ENCODE data around the gene TAS1R3. TPM values are rescaled to one million over a fixed set of nuclear protein-coding genes. Genes with fewer than 3 reads are reported as not detected.

Gene TAS1R3
- total RNA-seq, 2 experiments from 2014 or later, result 0.13 to 0.14 TPM

DNA sequence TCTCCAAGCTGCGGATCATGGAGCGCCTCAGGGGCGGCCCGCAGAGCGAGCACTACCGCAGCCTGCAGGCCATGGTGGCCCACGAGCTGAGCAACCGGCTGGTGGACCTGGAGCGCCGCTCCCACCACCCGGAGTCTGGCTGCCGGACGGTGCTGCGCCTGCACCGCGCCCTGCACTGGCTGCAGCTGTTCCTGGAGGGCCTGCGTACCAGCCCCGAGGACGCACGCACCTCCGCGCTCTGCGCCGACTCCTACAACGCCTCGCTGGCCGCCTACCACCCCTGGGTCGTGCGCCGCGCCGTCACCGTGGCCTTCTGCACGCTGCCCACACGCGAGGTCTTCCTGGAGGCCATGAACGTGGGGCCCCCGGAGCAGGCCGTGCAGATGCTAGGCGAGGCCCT lies 3.8 kb upstream of the TAS1R3 start:
- Mint-ChIP-seq H3K4me3 (no peak overlapping the region), H3K36me3 (ENCODE audit: low read depth) (peaks cover 2% of the 10 kb centered on the region), H3K27me3 (no peaks in the 10 kb centered on the region), H3K4me1 (ENCODE audit: low read depth) (peaks cover 17% of the 10 kb centered on the region), H3K27ac (no peak overlapping the region), H3K9me3 (no peaks in the 10 kb centered on the region)
- DNase-seq (no peak), ATAC-seq (no peak)
- ChIA-PET CTCF (interaction anchor here (2.2 kb wide), 1 partner anchor 45 kb away, joined by 8 read pairs; no protein-coding TSS in a partner anchor), POLR2A (interaction anchor here (0.6 to 2.0 kb wide), 3 partner anchors 11 to 166 kb away, joined by 3 to 8 read pairs (median 8); no protein-coding TSS in a partner anchor)
- TF ChIP-seq, protein P1, sequence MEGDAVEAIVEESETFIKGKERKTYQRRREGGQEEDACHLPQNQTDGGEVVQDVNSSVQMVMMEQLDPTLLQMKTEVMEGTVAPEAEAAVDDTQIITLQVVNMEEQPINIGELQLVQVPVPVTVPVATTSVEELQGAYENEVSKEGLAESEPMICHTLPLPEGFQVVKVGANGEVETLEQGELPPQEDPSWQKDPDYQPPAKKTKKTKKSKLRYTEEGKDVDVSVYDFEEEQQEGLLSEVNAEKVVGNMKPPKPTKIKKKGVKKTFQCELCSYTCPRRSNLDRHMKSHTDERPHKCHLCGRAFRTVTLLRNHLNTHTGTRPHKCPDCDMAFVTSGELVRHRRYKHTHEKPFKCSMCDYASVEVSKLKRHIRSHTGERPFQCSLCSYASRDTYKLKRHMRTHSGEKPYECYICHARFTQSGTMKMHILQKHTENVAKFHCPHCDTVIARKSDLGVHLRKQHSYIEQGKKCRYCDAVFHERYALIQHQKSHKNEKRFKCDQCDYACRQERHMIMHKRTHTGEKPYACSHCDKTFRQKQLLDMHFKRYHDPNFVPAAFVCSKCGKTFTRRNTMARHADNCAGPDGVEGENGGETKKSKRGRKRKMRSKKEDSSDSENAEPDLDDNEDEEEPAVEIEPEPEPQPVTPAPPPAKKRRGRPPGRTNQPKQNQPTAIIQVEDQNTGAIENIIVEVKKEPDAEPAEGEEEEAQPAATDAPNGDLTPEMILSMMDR (IDR thresholded peaks at IDR 0.05), result no peak
- intact Hi-C loops (cut with micrococcal nuclease), result no loop called here

DNA sequence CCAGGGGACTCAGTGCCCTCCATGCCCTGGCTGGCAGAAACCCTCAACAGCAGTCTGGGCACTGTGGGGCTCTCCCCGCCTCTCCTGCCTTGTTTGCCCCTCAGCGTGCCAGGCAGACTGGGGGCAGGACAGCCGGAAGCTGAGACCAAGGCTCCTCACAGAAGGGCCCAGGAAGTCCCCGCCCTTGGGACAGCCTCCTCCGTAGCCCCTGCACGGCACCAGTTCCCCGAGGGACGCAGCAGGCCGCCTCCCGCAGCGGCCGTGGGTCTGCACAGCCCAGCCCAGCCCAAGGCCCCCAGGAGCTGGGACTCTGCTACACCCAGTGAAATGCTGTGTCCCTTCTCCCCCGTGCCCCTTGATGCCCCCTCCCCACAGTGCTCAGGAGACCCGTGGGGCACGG lies 2.8 kb upstream of the TAS1R3 start:
- Mint-ChIP-seq H3K27me3 (no peaks in the 10 kb centered on the region), H3K4me3 (no peak overlapping the region), H3K36me3 (ENCODE audit: low read depth) (peaks cover 2% of the 10 kb centered on the region), H3K4me1 (ENCODE audit: low read depth) (peaks cover 12% of the 10 kb centered on the region), H3K9me3 (no peaks in the 10 kb centered on the region), H3K27ac (no peak overlapping the region)
- ChIA-PET POLR2A (interaction anchor here (1.0 to 1.8 kb wide), 2 partner anchors 16 to 19 kb away, joined by 3 to 8 read pairs; no protein-coding TSS in a partner anchor), CTCF (no interaction called here)
- TF ChIP-seq, protein P1 (IDR thresholded peaks at IDR 0.05), result no peak
- ATAC-seq, result no peak
- intact Hi-C loops (cut with micrococcal nuclease), result no loop called here
- DNase-seq, result no peak

DNA sequence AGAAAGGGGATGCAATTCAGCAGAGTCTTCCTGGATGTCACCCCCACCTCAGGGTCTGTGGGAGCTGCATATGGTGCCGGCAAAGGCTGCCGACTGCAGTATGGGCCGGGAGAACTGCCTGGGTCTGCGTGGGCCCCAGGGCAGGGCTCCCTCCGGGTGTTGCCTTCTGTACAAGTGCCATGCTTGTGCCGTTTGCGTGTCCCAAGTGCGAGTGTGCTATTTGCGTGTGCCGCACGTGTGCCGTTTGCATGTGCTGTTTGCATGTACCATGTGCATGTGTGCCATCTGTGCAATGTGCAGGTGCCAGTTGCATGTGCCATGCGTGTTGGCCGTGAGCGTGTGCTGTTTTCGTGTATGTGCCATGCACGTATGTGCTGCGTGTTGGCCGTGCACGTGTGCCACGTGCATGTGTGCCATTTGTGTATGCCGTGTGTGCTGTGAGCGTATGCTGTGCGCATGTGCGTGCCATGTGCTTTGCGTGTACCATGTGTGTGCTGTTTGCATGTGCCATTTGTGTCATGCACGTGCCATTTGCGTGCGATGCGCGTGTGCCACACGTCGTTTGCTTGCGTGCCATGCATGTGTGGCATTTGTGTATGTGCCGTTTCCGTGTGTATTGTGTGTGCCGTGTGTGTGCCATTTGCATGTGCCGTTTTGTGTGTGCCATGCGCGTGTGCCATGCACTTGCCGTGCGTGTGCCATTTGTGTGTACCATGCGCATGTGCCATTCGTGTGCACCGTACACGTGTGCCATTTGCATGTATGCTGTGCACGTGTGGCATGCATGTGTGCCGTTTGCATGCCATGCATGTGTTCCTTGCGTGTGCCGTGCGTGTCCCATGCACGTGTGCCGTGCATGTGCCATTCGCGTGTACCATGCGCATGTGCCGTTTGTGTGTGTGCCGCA lies 1.5 kb upstream of the TAS1R3 start:
- Mint-ChIP-seq H3K4me1 (ENCODE audit: low read depth) (peaks cover 6% of the 10 kb centered on the region), H3K27ac (no peak overlapping the region), H3K4me3 (no peak overlapping the region), H3K9me3 (no peaks in the 10 kb centered on the region), H3K27me3 (no peaks in the 10 kb centered on the region), H3K36me3 (ENCODE audit: low read depth) (no peaks in the 10 kb centered on the region)
- CTCF ChIA-PET, result no interaction called here
- TF ChIP-seq, protein P1 (IDR thresholded peaks at IDR 0.05), result no peak
- intact Hi-C loops (cut with micrococcal nuclease), result no loop called here
- POLR2A ChIA-PET, result interaction anchor here (1.0 kb wide), 1 partner anchor 17 kb away, joined by 3 read pairs; no protein-coding TSS in a partner anchor
- DNase-seq, result no peak
- ATAC-seq, result no peak

DNA sequence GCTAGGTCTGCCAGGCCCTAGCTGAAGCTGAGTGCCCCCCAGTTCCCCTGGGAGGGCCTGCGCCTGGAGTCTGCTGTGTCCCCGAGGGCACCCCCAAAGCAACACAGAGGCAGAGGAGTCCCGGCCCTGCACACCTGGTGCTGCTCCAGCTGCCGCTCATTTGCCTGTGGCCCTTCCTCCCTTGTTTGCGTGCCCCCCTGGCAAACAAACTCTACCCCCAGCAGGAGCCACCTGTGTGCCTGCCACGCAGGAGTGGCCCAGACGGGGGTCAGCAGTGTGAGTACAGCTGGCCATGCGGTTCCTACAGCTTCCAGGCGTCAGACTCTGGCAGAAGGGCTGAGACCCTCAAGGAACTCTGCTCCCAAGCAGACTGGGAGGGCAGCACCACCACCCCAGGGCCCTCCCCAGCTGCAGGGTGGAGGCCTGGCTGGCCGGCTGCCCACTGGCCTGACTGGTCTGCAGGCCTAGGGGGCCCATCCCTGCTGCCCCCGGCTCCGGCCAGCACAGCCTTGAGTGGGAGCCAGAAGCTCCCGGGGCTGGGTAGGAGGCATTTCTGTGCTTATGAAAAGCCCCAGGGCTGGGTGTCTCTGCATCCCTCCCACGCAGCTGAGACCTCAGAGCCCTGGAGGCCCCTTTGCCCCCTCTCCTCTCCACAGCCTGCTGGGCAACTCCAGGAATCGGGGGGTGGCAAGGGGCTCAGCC lies 563 bp upstream of the TAS1R3 start:
- peaks cover 6% of the 10 kb centered on the region for H3K4me1 Mint-ChIP-seq (ENCODE audit: low read depth)
- intact Hi-C loops (cut with micrococcal nuclease), result no loop called here
- ATAC-seq (no peak), DNase-seq (no peak)
- H3K36me3 Mint-ChIP-seq (ENCODE audit: low read depth), result no peaks in the 10 kb centered on the region
- H3K27ac Mint-ChIP-seq, result no peak overlapping the region
- H3K4me3 Mint-ChIP-seq, result no peak overlapping the region
- ChIA-PET CTCF (no interaction called here), POLR2A (interaction anchor here (1.0 to 1.6 kb wide), 2 partner anchors 17 to 18 kb away, joined by 3 to 4 read pairs; no protein-coding TSS in a partner anchor)
- H3K9me3 Mint-ChIP-seq, result no peaks in the 10 kb centered on the region
- H3K27me3 Mint-ChIP-seq, result no peaks in the 10 kb centered on the region
- TF ChIP-seq, protein P1 (IDR thresholded peaks at IDR 0.05), result no peak
